ENCODE results near the gene NCAM1.

Gene NCAM1

GRCh38 chr11:112993808-112994207, 32.6 kb downstream of the NCAM1 start:
- H3K36me3 ChIP-seq (replicated peaks; ENCODE audit: insufficient read depth, low read length): no peaks in the 10 kb centered on the region
- H3K9me2 ChIP-seq (replicated peaks; ENCODE audit: insufficient read depth, low read length): no peaks in the 10 kb centered on the region
- no peak for DNase-seq
- no peak overlapping the region for H3K4me2 ChIP-seq (ENCODE audit: low read depth, low read length)
- no peaks in the 10 kb centered on the region for H3K79me2 ChIP-seq (ENCODE audit: low read length)
- H4K20me1 ChIP-seq (ENCODE audit: insufficient read depth, low read length): no peaks in the 10 kb centered on the region
- peaks cover under 1% of the 10 kb centered on the region; the same call in 1 of the 2 replicates for H3K4me1 ChIP-seq (ENCODE audit: low read length)
- no peaks in the 10 kb centered on the region for H3K9me3 ChIP-seq (replicated peaks; ENCODE audit: insufficient read depth, low read length)
- H3K9ac ChIP-seq (ENCODE audit: low read length): no peak overlapping the region
- no peak for TF ChIP-seq EZH2phosphoT487 (IDR thresholded peaks at IDR 0.05; ENCODE audit: low read length)
- no peaks in the 10 kb centered on the region for H3K27me3 ChIP-seq (replicated peaks; ENCODE audit: insufficient read depth, low read length)
- no peak overlapping the region for H3K27ac ChIP-seq (ENCODE audit: low read length)
- no peak overlapping the region for H3K4me3 ChIP-seq (ENCODE audit: low read length)
- no peak overlapping the region for H2AFZ ChIP-seq (ENCODE audit: low read length)
- H3F3A ChIP-seq (ENCODE audit: insufficient read depth, low read length): no peaks in the 10 kb centered on the region

GRCh38 chr11:112995423-112996090, 34.3 kb downstream of the NCAM1 start:
- Histone ChIP-seq H3K9me2 (replicated peaks; ENCODE audit: insufficient read depth, low read length) (no peaks in the 10 kb centered on the region), H2AFZ (ENCODE audit: low read length) (no peak overlapping the region), H3K27ac (ENCODE audit: low read length) (no peak overlapping the region), H3F3A (ENCODE audit: insufficient read depth, low read length) (no peaks in the 10 kb centered on the region), H3K9ac (ENCODE audit: low read length) (no peak overlapping the region), H4K20me1 (ENCODE audit: insufficient read depth, low read length) (no peaks in the 10 kb centered on the region), H3K27me3 (replicated peaks; ENCODE audit: insufficient read depth, low read length) (no peaks in the 10 kb centered on the region), H3K4me3 (ENCODE audit: low read length) (no peak overlapping the region), H3K36me3 (replicated peaks; ENCODE audit: insufficient read depth, low read length) (no peaks in the 10 kb centered on the region), H3K4me2 (ENCODE audit: low read depth, low read length) (no peak overlapping the region), H3K4me1 (ENCODE audit: low read length) (peaks cover 4% of the 10 kb centered on the region; the same call in 1 of the 2 replicates), H3K9me3 (replicated peaks; ENCODE audit: insufficient read depth, low read length) (no peaks in the 10 kb centered on the region), H3K79me2 (ENCODE audit: low read length) (no peaks in the 10 kb centered on the region)
- no peak for DNase-seq
- TF ChIP-seq CTCF (IDR thresholded peaks at IDR 0.05; ENCODE audit: low read length): no peak
- no peak for TF ChIP-seq EZH2 (optimal IDR thresholded peaks at IDR 0.05; ENCODE audit: low read depth, low read length)
- TF ChIP-seq EZH2phosphoT487 (IDR thresholded peaks at IDR 0.05; ENCODE audit: low read length): no peak

GRCh38 chr11:112996994-112997393, 35.8 kb downstream of the NCAM1 start:
- no peak for DNase-seq
- H3K4me2 ChIP-seq (ENCODE audit: low read depth, low read length): no peak overlapping the region

More at GRCh38 chr11:112996994-112997393, 35.8 kb downstream of the NCAM1 start:
- Histone ChIP-seq H3K27me3 (replicated peaks; ENCODE audit: insufficient read depth, low read length) (no peaks in the 10 kb centered on the region), H3F3A (ENCODE audit: insufficient read depth, low read length) (no peaks in the 10 kb centered on the region), H3K4me1 (ENCODE audit: low read length) (peaks cover 4% of the 10 kb centered on the region; the same call in 1 of the 2 replicates), H3K9me2 (replicated peaks; ENCODE audit: insufficient read depth, low read length) (no peaks in the 10 kb centered on the region), H4K20me1 (ENCODE audit: insufficient read depth, low read length) (no peaks in the 10 kb centered on the region), H3K9ac (ENCODE audit: low read length) (no peak overlapping the region), H3K4me3 (ENCODE audit: low read length) (no peak overlapping the region), H2AFZ (ENCODE audit: low read length) (no peak overlapping the region), H3K36me3 (replicated peaks; ENCODE audit: insufficient read depth, low read length) (no peaks in the 10 kb centered on the region), H3K79me2 (ENCODE audit: low read length) (no peaks in the 10 kb centered on the region), H3K27ac (ENCODE audit: low read length) (no peak overlapping the region), H3K9me3 (replicated peaks; ENCODE audit: insufficient read depth, low read length) (no peaks in the 10 kb centered on the region)
- TF ChIP-seq EZH2 (optimal IDR thresholded peaks at IDR 0.05; ENCODE audit: low read depth, low read length) (no peak), CTCF (IDR thresholded peaks at IDR 0.05; ENCODE audit: low read length) (no peak), EZH2phosphoT487 (IDR thresholded peaks at IDR 0.05; ENCODE audit: low read length) (no peak)
